Measurements from ENCODE around the gene TAF1B. TPM values are rescaled to one million over a fixed set of nuclear protein-coding genes. Genes with fewer than 3 reads are reported as not detected.

TAF1B gene
- total RNA-seq, 1 experiment from 2014 or later: 44.9 TPM

- DNase-seq (ENCODE audit: low read depth): no peak
- in situ Hi-C loops (cut with HindIII; ENCODE audit: low pct_unique_long_range_greater_than_20kb, low sequenced_read_pairs): loop anchor here (25.0 kb wide), 2 partner anchors 156 to 231 kb away; partner anchors contain the start of genes GRHL1 and KLF11
These were observed 37.0 kb upstream of the TAF1B start for GRCh38 chr2:9806298-9806610.

GRCh38 chr2:9806656-9807055, 36.6 kb upstream of the TAF1B start:
- in situ Hi-C loops (cut with HindIII; ENCODE audit: low pct_unique_long_range_greater_than_20kb, low sequenced_read_pairs): loop anchor here (25.0 kb wide), 2 partner anchors 156 to 231 kb away; partner anchors contain the start of genes GRHL1 and KLF11
- no peak for DNase-seq (ENCODE audit: low read depth)

GRCh38 chr2:9807056-9807455, 36.2 kb upstream of the TAF1B start:
- in situ Hi-C loops (cut with HindIII; ENCODE audit: low pct_unique_long_range_greater_than_20kb, low sequenced_read_pairs): loop anchor here (25.0 kb wide), 2 partner anchors 155 to 230 kb away; partner anchors contain the start of genes GRHL1 and KLF11
- DNase-seq (ENCODE audit: low read depth): no peak

- in situ Hi-C loops (cut with HindIII; ENCODE audit: low pct_unique_long_range_greater_than_20kb, low sequenced_read_pairs): loop anchor here (25.0 kb wide), 2 partner anchors 155 to 230 kb away; partner anchors contain the start of genes GRHL1 and KLF11
- DNase-seq (ENCODE audit: low read depth): no peak
These were observed 35.5 kb upstream of the TAF1B start for GRCh38 chr2:9807555-9808305.

GRCh38 chr2:9808334-9809063, 34.8 kb upstream of the TAF1B start:
- in situ Hi-C loops (cut with HindIII; ENCODE audit: low pct_unique_long_range_greater_than_20kb, low sequenced_read_pairs): loop anchor here (25.0 kb wide), 2 partner anchors 154 to 229 kb away; partner anchors contain the start of genes GRHL1 and KLF11
- DNase-seq (ENCODE audit: low read depth): no peak

GRCh38 chr2:9809064-9809356, 34.3 kb upstream of the TAF1B start:
- in situ Hi-C loops (cut with HindIII; ENCODE audit: low pct_unique_long_range_greater_than_20kb, low sequenced_read_pairs): loop anchor here (25.0 kb wide), 2 partner anchors 153 to 228 kb away; partner anchors contain the start of genes GRHL1 and KLF11
- no peak for DNase-seq (ENCODE audit: low read depth)

GRCh38 chr2:9809448-9810088, 33.7 kb upstream of the TAF1B start:
- in situ Hi-C loops (cut with HindIII; ENCODE audit: low pct_unique_long_range_greater_than_20kb, low sequenced_read_pairs): loop anchor here (25.0 kb wide), 2 partner anchors 153 to 228 kb away; partner anchors contain the start of genes GRHL1 and KLF11
- no peak for DNase-seq (ENCODE audit: low read depth)

GRCh38 chr2:9811216-9811615, 32.1 kb upstream of the TAF1B start:
- in situ Hi-C loops (cut with HindIII; ENCODE audit: low pct_unique_long_range_greater_than_20kb, low sequenced_read_pairs): loop anchor here (25.0 kb wide), 2 partner anchors 151 to 226 kb away; partner anchors contain the start of genes GRHL1 and KLF11
- DNase-seq (ENCODE audit: low read depth): no peak

- in situ Hi-C loops (cut with HindIII; ENCODE audit: low pct_unique_long_range_greater_than_20kb, low sequenced_read_pairs): loop anchor here (25.0 kb wide), 2 partner anchors 150 to 225 kb away; partner anchors contain the start of genes GRHL1 and KLF11
- no peak for DNase-seq (ENCODE audit: low read depth)
These were observed 31.4 kb upstream of the TAF1B start for GRCh38 chr2:9811679-9812511.

- in situ Hi-C loops (cut with HindIII; ENCODE audit: low pct_unique_long_range_greater_than_20kb, low sequenced_read_pairs): loop anchor here (25.0 kb wide), 2 partner anchors 149 to 224 kb away; partner anchors contain the start of genes GRHL1 and KLF11
- no peak for DNase-seq (ENCODE audit: low read depth)
These were observed 30.3 kb upstream of the TAF1B start for GRCh38 chr2:9812945-9813311.

- DNase-seq (ENCODE audit: low read depth): peak; percentile 50
- in situ Hi-C loops (cut with HindIII; ENCODE audit: low pct_unique_long_range_greater_than_20kb, low sequenced_read_pairs): loop anchor here (25.0 kb wide), 2 partner anchors 149 to 224 kb away; partner anchors contain the start of genes GRHL1 and KLF11
These were observed 29.8 kb upstream of the TAF1B start for GRCh38 chr2:9813312-9814128.

- DNase-seq (ENCODE audit: low read depth): no peak
- in situ Hi-C loops (cut with HindIII; ENCODE audit: low pct_unique_long_range_greater_than_20kb, low sequenced_read_pairs): loop anchor here (25.0 kb wide), 2 partner anchors 148 to 223 kb away; partner anchors contain the start of genes GRHL1 and KLF11
These were observed 29.0 kb upstream of the TAF1B start for GRCh38 chr2:9814129-9814868.

GRCh38 chr2:9815076-9815475, 28.2 kb upstream of the TAF1B start:
- in situ Hi-C loops (cut with HindIII; ENCODE audit: low pct_unique_long_range_greater_than_20kb, low sequenced_read_pairs): loop anchor here (25.0 kb wide), 2 partner anchors 147 to 222 kb away; partner anchors contain the start of genes GRHL1 and KLF11

GRCh38 chr2:9815844-9816279, 27.4 kb upstream of the TAF1B start:
- DNase-seq (ENCODE audit: low read depth): no peak
- in situ Hi-C loops (cut with HindIII; ENCODE audit: low pct_unique_long_range_greater_than_20kb, low sequenced_read_pairs): loop anchor here (25.0 kb wide), 2 partner anchors 146 to 221 kb away; partner anchors contain the start of genes GRHL1 and KLF11

More at GRCh38 chr2:9815076-9815475, 28.2 kb upstream of the TAF1B start:
- DNase-seq (ENCODE audit: low read depth): no peak

- in situ Hi-C loops (cut with HindIII; ENCODE audit: low pct_unique_long_range_greater_than_20kb, low sequenced_read_pairs): loop anchor here (25.0 kb wide), 2 partner anchors 144 to 219 kb away; partner anchors contain the start of genes GRHL1 and KLF11
- DNase-seq (ENCODE audit: low read depth): no peak
These were observed 25.2 kb upstream of the TAF1B start for GRCh38 chr2:9818097-9818496.

GRCh38 chr2:9819551-9819950, 23.7 kb upstream of the TAF1B start:
- in situ Hi-C loops (cut with HindIII; ENCODE audit: low pct_unique_long_range_greater_than_20kb, low sequenced_read_pairs): loop anchor here (25.0 kb wide), 2 partner anchors 143 to 218 kb away; partner anchors contain the start of genes GRHL1 and KLF11
- DNase-seq (ENCODE audit: low read depth): no peak

Data from Caki2 (cell line).